ENCODE results near the gene OR9A2.

DNA sequence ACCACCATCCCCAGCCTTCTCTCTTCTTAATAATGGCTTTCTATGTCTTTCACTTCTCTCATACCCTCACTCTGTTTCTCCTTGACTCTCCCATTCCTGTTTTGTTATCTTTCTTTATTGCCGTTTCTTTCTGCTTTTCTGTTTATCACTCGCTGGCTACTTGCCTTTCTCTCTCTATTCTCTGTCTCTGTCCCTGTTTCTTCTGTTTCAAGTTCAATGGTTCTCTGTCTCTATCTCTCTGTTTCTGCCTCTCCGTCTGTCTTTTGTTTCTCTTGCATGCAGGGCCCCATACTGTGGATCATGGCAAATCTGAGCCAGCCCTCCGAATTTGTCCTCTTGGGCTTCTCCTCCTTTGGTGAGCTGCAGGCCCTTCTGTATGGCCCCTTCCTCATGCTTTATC is 25.1 kb upstream of the OR9A2 start, which contains the start of gene OR6V1:
- TF ChIP-seq, protein P1, sequence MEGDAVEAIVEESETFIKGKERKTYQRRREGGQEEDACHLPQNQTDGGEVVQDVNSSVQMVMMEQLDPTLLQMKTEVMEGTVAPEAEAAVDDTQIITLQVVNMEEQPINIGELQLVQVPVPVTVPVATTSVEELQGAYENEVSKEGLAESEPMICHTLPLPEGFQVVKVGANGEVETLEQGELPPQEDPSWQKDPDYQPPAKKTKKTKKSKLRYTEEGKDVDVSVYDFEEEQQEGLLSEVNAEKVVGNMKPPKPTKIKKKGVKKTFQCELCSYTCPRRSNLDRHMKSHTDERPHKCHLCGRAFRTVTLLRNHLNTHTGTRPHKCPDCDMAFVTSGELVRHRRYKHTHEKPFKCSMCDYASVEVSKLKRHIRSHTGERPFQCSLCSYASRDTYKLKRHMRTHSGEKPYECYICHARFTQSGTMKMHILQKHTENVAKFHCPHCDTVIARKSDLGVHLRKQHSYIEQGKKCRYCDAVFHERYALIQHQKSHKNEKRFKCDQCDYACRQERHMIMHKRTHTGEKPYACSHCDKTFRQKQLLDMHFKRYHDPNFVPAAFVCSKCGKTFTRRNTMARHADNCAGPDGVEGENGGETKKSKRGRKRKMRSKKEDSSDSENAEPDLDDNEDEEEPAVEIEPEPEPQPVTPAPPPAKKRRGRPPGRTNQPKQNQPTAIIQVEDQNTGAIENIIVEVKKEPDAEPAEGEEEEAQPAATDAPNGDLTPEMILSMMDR (IDR thresholded peaks at IDR 0.05), result no peak
- no peak for TF ChIP-seq POLR2A (IDR thresholded peaks at IDR 0.05)
